Glutamatergic neuron (in vitro differentiated cells): ENCODE data around the gene AKR7A2. TPM values are rescaled to one million over a fixed set of nuclear protein-coding genes. Genes with fewer than 3 reads are reported as not detected.

Experiments used
- DNase-seq: peaks from one replicate; pipeline ENCODE4 v3.0.0; 2022
- H3K27ac Mint-ChIP-seq: one replicate; pipeline ENCODE4 v1.8.0; 2020; ENCODE audit warnings: mild to moderate bottlenecking, mixed read lengths, inconsistent platforms; ENCODE audit not compliant: unreplicated experiment
- H3K27me3 Mint-ChIP-seq: one replicate; pipeline ENCODE4 v1.8.0; 2020; ENCODE audit warnings: mild to moderate bottlenecking, moderate library complexity, mixed read lengths, inconsistent platforms; ENCODE audit not compliant: unreplicated experiment
- H3K36me3 Mint-ChIP-seq: one replicate; pipeline ENCODE4 v1.8.0; 2020; ENCODE audit warnings: mild to moderate bottlenecking, mixed read lengths, inconsistent platforms; ENCODE audit not compliant: unreplicated experiment
- H3K4me1 Mint-ChIP-seq: one replicate; pipeline ENCODE4 v1.8.0; 2020; ENCODE audit warnings: mild to moderate bottlenecking, low read depth, mixed read lengths, inconsistent platforms; ENCODE audit not compliant: unreplicated experiment
- H3K4me3 Mint-ChIP-seq: one replicate; pipeline ENCODE4 v1.8.0; 2020; ENCODE audit warnings: mild to moderate bottlenecking, mixed read lengths, inconsistent platforms; ENCODE audit not compliant: unreplicated experiment
- H3K9me3 Mint-ChIP-seq: one replicate; pipeline ENCODE4 v1.8.0; 2020; ENCODE audit warnings: mild to moderate bottlenecking, moderate library complexity, mixed read lengths, inconsistent platforms; ENCODE audit not compliant: unreplicated experiment
- CTCF ChIP-seq: fragments of 200-600 bp; sonication (generic); IDR thresholded peaks from one replicate; pipeline ENCODE4 v1.5.0; 2021; ENCODE audit not compliant: partially characterized antibody, unreplicated experiment
- total RNA-seq: library from RNA; stranded (reverse); fragmentation: NEBNext Ultra II Directional; extraction: Animal tissue kit (Norgen Biotek cat#: 25700); gene quantifications from one replicate; pipeline ENCODE4 v1.2.1, GENCODE V29; 2021; ENCODE audit not compliant: unreplicated experiment

The AKR7A2 gene
- total RNA-seq, 1 donor from 2014 or later = 35.7 TPM

DNA sequence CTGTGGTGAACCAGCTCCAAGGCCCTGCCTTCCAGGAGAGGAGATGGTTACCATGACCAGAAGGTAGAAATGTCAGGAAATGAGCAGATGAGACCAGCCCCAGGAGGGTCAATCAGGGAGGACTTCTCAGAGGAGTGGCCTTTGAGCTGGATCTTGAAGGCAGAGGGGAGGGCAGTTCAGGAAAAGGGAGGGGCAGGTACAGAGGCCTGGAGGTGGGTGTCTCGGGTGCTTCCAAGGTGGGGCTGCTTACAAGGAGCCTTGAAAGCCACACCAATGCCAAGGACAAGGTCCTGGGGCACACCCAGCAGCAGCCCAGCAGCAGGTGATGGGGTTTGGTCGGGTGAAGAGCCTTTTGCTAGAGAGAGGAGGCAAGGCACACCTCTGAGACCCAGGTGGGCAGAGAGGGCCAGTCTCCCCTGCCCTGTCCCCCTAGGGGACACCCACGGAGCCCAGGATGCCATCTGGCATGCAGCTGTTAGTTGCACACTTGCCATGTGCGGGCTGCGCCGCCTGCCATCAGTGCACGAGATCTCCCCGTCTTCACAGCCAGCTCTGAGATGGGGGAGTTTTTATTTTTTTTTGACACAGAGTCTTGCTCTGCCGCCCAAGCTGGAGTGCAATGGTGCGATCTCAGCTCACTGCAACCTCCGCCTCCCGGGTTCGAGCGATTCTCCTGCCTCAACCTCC lies 18.6 kb upstream of the AKR7A2 start:
- Mint-ChIP-seq H3K4me3 (no peak overlapping the region), H3K27me3 (peaks cover 3% of the 10 kb centered on the region), H3K4me1 (peaks cover 12% of the 10 kb centered on the region), H3K27ac (no peak overlapping the region), H3K9me3 (peaks cover 11% of the 10 kb centered on the region), H3K36me3 (peaks cover 4% of the 10 kb centered on the region)
- TF ChIP-seq CTCF = no peak
- DNase-seq = no peak

- H3K4me3 Mint-ChIP-seq = peak overlapping the region; percentile 56
- H3K27ac Mint-ChIP-seq = peak overlapping the region; percentile 43
Observed at GRCh38 chr1:19329611-19330010, 17.7 kb upstream of the AKR7A2 start.

DNA sequence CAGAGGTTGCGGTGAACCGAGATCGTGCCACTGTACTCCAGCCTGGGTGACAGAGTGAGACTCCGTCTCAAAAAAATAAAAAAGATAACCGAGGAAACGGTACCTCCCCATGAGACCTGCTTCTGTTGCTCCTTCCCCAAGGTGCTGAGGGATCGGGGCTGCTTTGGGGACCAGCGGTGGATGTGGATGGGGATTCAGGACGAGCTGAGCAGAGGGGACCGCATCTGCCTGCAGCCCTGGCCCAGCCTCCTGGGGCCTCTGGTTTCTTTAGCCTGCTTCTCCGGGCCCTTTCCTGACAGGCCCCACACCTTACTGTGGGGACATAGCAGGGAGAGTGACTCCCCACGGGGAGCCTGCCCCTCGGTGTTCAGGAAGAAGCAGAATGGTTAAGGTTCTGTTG lies 17.2 kb upstream of the AKR7A2 start:
- Mint-ChIP-seq H3K27ac (no peak overlapping the region), H3K9me3 (peaks cover 8% of the 10 kb centered on the region), H3K4me1 (peaks cover 12% of the 10 kb centered on the region), H3K36me3 (peaks cover 4% of the 10 kb centered on the region), H3K27me3 (peaks cover 3% of the 10 kb centered on the region), H3K4me3 (no peak overlapping the region)
- no peak for TF ChIP-seq CTCF
- DNase-seq = no peak

More at GRCh38 chr1:19329611-19330010, 17.7 kb upstream of the AKR7A2 start:
- Mint-ChIP-seq H3K27me3 (peaks cover 3% of the 10 kb centered on the region), H3K36me3 (peaks cover 4% of the 10 kb centered on the region), H3K4me1 (peaks cover 12% of the 10 kb centered on the region), H3K9me3 (peaks cover 8% of the 10 kb centered on the region)
- no peak for TF ChIP-seq CTCF
- DNase-seq = no peak

GRCh38 chr1:19328486-19328885 lies 16.5 kb upstream of the AKR7A2 start:
- Mint-ChIP-seq H3K27ac (no peak overlapping the region), H3K27me3 (peaks cover 5% of the 10 kb centered on the region), H3K9me3 (peaks cover 9% of the 10 kb centered on the region), H3K36me3 (peaks cover 4% of the 10 kb centered on the region), H3K4me1 (peaks cover 12% of the 10 kb centered on the region), H3K4me3 (no peak overlapping the region)
- TF ChIP-seq CTCF = no peak
- DNase-seq = no peak

DNA sequence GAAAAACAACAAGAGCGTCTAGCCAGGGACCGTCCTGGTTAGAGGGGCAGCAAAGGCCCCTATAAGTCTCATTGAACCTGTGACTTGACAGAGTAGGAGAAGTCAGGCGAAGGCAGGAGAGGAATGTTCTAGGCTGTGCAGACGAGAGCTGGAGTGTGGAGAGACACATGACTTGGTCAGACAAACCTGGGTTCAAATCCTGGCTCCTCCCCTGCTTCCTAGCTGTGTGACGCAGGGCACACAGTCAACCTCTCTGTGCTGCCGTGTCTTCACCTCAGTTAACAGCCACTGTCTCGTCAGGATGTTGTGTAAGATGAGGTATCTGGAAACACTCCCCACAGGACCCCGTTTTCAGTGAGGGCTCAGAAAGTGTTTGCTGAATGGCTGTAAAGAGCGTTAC lies 15.8 kb upstream of the AKR7A2 start:
- H3K4me3 Mint-ChIP-seq = no peak overlapping the region
- peaks cover 12% of the 10 kb centered on the region for H3K4me1 Mint-ChIP-seq
- peaks cover 5% of the 10 kb centered on the region for H3K27me3 Mint-ChIP-seq
- peaks cover 6% of the 10 kb centered on the region for H3K9me3 Mint-ChIP-seq
- peaks cover 4% of the 10 kb centered on the region for H3K36me3 Mint-ChIP-seq
- peak overlapping the region; percentile 48 for H3K27ac Mint-ChIP-seq
- TF ChIP-seq CTCF = no peak
- no peak for DNase-seq
